Measurements from ENCODE around the gene AZGP1.

DNA sequence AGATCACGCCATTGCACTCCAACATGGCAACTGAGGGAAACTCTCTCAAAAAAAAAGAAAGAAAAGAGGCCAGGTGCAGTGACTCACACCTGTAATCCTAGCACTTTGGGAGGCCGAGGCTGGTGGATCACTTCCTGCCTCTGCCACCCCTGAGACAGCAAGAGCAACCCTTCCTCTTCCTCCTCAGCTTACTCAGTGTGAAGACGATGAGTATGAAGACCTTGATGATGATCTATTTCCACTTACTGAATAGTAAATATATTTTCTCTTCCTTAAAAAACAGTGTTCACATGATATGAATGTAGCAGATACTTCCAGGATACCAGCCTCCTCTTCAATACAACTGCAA, 37.5 kb upstream of the AZGP1 start:
- TF ChIP-seq, protein P1, sequence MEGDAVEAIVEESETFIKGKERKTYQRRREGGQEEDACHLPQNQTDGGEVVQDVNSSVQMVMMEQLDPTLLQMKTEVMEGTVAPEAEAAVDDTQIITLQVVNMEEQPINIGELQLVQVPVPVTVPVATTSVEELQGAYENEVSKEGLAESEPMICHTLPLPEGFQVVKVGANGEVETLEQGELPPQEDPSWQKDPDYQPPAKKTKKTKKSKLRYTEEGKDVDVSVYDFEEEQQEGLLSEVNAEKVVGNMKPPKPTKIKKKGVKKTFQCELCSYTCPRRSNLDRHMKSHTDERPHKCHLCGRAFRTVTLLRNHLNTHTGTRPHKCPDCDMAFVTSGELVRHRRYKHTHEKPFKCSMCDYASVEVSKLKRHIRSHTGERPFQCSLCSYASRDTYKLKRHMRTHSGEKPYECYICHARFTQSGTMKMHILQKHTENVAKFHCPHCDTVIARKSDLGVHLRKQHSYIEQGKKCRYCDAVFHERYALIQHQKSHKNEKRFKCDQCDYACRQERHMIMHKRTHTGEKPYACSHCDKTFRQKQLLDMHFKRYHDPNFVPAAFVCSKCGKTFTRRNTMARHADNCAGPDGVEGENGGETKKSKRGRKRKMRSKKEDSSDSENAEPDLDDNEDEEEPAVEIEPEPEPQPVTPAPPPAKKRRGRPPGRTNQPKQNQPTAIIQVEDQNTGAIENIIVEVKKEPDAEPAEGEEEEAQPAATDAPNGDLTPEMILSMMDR (IDR thresholded peaks at IDR 0.05; ENCODE audit: insufficient read depth, low read length): no peak
- TF ChIP-seq POLR2AphosphoS5 (IDR thresholded peaks at IDR 0.05; ENCODE audit: low read depth): no peak
- TF ChIP-seq, protein P2, sequence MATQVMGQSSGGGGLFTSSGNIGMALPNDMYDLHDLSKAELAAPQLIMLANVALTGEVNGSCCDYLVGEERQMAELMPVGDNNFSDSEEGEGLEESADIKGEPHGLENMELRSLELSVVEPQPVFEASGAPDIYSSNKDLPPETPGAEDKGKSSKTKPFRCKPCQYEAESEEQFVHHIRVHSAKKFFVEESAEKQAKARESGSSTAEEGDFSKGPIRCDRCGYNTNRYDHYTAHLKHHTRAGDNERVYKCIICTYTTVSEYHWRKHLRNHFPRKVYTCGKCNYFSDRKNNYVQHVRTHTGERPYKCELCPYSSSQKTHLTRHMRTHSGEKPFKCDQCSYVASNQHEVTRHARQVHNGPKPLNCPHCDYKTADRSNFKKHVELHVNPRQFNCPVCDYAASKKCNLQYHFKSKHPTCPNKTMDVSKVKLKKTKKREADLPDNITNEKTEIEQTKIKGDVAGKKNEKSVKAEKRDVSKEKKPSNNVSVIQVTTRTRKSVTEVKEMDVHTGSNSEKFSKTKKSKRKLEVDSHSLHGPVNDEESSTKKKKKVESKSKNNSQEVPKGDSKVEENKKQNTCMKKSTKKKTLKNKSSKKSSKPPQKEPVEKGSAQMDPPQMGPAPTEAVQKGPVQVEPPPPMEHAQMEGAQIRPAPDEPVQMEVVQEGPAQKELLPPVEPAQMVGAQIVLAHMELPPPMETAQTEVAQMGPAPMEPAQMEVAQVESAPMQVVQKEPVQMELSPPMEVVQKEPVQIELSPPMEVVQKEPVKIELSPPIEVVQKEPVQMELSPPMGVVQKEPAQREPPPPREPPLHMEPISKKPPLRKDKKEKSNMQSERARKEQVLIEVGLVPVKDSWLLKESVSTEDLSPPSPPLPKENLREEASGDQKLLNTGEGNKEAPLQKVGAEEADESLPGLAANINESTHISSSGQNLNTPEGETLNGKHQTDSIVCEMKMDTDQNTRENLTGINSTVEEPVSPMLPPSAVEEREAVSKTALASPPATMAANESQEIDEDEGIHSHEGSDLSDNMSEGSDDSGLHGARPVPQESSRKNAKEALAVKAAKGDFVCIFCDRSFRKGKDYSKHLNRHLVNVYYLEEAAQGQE (IDR thresholded peaks at IDR 0.05; ENCODE audit: insufficient replicate concordance, low read depth): no peak

Measured in HL-60 (cell line).